ENCODE results near the gene PTPN1. TPM values are rescaled to one million over a fixed set of nuclear protein-coding genes. Genes with fewer than 3 reads are reported as not detected.

Gene PTPN1
- total RNA-seq, 1 experiment from 2014 or later, result 63.0 TPM

DNA sequence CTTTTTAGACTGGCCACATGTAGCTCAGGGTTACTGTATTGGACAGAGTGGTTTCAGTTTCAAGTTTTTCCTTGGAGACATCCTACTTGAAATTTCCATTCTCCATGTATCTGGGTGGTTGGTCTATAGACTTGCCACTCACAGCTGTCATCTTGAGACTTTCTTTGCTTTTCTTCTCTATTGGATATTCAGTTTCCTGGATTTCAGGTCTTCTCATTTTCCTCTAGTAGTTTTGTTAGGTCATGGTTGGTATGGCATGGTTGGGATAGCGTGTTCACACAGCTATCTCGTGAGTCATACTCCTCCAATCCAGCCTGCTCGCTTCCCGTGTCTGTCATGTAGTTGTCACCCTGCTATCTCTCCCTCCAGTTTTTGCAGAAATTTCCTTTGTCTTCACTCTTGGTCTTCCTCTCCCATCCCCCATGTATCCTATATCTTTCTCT is 48.3 kb downstream of the PTPN1 start:
- no peaks in the 10 kb centered on the region for H3K27me3 Mint-ChIP-seq (ENCODE audit: insufficient read depth, unreplicated experiment)
- peak overlapping the region; percentile 54 for H3K4me3 Mint-ChIP-seq (ENCODE audit: unreplicated experiment)
- no peaks in the 10 kb centered on the region for H3K9me3 Mint-ChIP-seq (ENCODE audit: unreplicated experiment)
- ChIA-PET POLR2A (interaction anchor here (0.6 to 9.9 kb wide), 8 partner anchors 10 to 175 kb away, joined by 3 to 146 read pairs (median 5); partner anchors contain the start of gene PTPN1), CTCF (interaction anchor here (0.5 to 1.8 kb wide), 11 partner anchors 9 to 370 kb away, joined by 3 to 6 read pairs (median 4); no protein-coding TSS in a partner anchor)
- TF ChIP-seq CTCF (IDR thresholded peaks at IDR 0.05; ENCODE audit: unreplicated experiment), result no peak
- peak; percentile 79 for DNase-seq (ENCODE audit: unreplicated experiment)
- H3K4me1 Mint-ChIP-seq (ENCODE audit: insufficient read depth, unreplicated experiment), result peaks cover 45% of the 10 kb centered on the region
- H3K27ac Mint-ChIP-seq (ENCODE audit: low read depth, unreplicated experiment), result peak overlapping the region; percentile 89
- BruUV-seq (replicated peaks), result no TSS peak
- intact Hi-C loops (cut with micrococcal nuclease), result no loop called here
- peaks cover 41% of the 10 kb centered on the region for H3K36me3 Mint-ChIP-seq (ENCODE audit: insufficient read depth, unreplicated experiment)

- peak; percentile 21 for DNase-seq (ENCODE audit: unreplicated experiment)
- Mint-ChIP-seq H3K27me3 (ENCODE audit: insufficient read depth, unreplicated experiment) (no peaks in the 10 kb centered on the region), H3K36me3 (ENCODE audit: insufficient read depth, unreplicated experiment) (peaks cover 47% of the 10 kb centered on the region), H3K27ac (ENCODE audit: low read depth, unreplicated experiment) (peak overlapping the region; percentile 89), H3K9me3 (ENCODE audit: unreplicated experiment) (no peaks in the 10 kb centered on the region), H3K4me1 (ENCODE audit: insufficient read depth, unreplicated experiment) (peaks cover 45% of the 10 kb centered on the region), H3K4me3 (ENCODE audit: unreplicated experiment) (no peak overlapping the region)
- intact Hi-C loops (cut with micrococcal nuclease), result no loop called here
- ChIA-PET POLR2A (interaction anchor here (0.6 to 9.9 kb wide), 7 partner anchors 11 to 204 kb away, joined by 3 to 146 read pairs (median 16); partner anchors contain the start of gene PTPN1), CTCF (interaction anchor here (0.5 to 1.4 kb wide), 11 partner anchors 10 to 422 kb away, joined by 3 to 5 read pairs (median 3); no protein-coding TSS in a partner anchor)
- TF ChIP-seq CTCF (IDR thresholded peaks at IDR 0.05; ENCODE audit: unreplicated experiment), result no peak
- no TSS peak for BruUV-seq (replicated peaks)
These were observed 49.0 kb downstream of the PTPN1 start for GRCh38 chr20:50559149-50559548.

DNA sequence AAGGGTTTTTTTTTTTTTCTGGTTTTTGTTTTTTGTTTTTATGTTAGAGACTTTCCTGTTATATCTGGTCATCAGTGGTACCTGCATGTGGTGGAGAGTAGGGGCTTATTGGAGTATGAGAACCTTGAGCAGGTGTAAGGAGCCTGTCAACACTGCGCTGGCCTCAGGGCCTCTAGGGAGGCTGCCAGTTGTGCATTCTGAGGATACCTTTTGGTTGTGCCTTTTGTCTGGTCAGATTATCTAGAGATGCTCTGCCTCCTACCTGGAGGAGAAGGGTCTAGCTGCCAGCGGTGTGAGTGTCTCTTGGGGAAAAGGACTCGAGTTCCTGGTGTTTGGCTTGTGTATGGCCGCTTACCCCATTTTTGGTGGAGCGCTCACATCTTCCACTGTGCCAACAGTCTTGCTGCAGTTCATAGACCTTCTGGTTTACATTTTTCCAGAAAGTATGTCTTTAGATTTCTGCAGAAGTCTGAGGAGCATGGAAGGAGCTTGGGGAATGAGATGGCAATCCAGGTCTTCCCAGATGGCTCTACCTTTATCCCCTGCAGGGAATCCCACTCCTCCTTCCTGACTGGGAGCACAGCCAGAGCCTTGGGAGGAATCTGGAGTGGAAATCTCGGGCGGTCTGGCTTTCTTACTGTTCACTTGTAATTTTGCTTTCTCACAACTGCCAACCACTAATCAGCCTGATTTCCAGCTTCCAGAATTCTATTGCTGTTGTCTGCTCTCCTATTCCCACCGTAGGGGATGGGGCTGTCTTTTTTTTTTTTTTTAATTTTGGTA is 49.9 kb downstream of the PTPN1 start:
- intact Hi-C loops (cut with micrococcal nuclease), result no loop called here
- Mint-ChIP-seq H3K4me1 (ENCODE audit: insufficient read depth, unreplicated experiment) (peaks cover 45% of the 10 kb centered on the region), H3K27ac (ENCODE audit: low read depth, unreplicated experiment) (peak overlapping the region; percentile 89), H3K4me3 (ENCODE audit: unreplicated experiment) (no peak overlapping the region), H3K9me3 (ENCODE audit: unreplicated experiment) (no peaks in the 10 kb centered on the region), H3K36me3 (ENCODE audit: insufficient read depth, unreplicated experiment) (peaks cover 55% of the 10 kb centered on the region), H3K27me3 (ENCODE audit: insufficient read depth, unreplicated experiment) (no peaks in the 10 kb centered on the region)
- BruUV-seq (replicated peaks), result no TSS peak
- DNase-seq (ENCODE audit: unreplicated experiment), result no peak
- ChIA-PET POLR2A (interaction anchor here (0.6 to 9.9 kb wide), 12 partner anchors 9 to 203 kb away, joined by 3 to 146 read pairs (median 8); partner anchors contain the start of gene PTPN1), CTCF (interaction anchor here (0.6 to 1.4 kb wide), 10 partner anchors 15 to 609 kb away, joined by 3 to 5 read pairs (median 4); no protein-coding TSS in a partner anchor)
- no peak for TF ChIP-seq CTCF (IDR thresholded peaks at IDR 0.05; ENCODE audit: unreplicated experiment)

- peak; percentile 21 for DNase-seq (ENCODE audit: unreplicated experiment)
- Mint-ChIP-seq H3K9me3 (ENCODE audit: unreplicated experiment) (no peaks in the 10 kb centered on the region), H3K36me3 (ENCODE audit: insufficient read depth, unreplicated experiment) (peaks cover 61% of the 10 kb centered on the region), H3K4me1 (ENCODE audit: insufficient read depth, unreplicated experiment) (peaks cover 45% of the 10 kb centered on the region), H3K4me3 (ENCODE audit: unreplicated experiment) (peak overlapping the region; percentile 55), H3K27me3 (ENCODE audit: insufficient read depth, unreplicated experiment) (no peaks in the 10 kb centered on the region), H3K27ac (ENCODE audit: low read depth, unreplicated experiment) (peak overlapping the region; percentile 97)
- ChIA-PET POLR2A (interaction anchor here (0.5 to 9.9 kb wide), 22 partner anchors 9 to 372 kb away, joined by 3 to 146 read pairs (median 5); partner anchors contain the start of gene PTPN1), CTCF (interaction anchor here (0.6 to 2.6 kb wide), 10 partner anchors 11 to 188 kb away, joined by 3 to 15 read pairs (median 4); no protein-coding TSS in a partner anchor)
- intact Hi-C loops (cut with micrococcal nuclease), result no loop called here
- no TSS peak for BruUV-seq (replicated peaks)
- no peak for TF ChIP-seq CTCF (IDR thresholded peaks at IDR 0.05; ENCODE audit: unreplicated experiment)
These were observed 50.7 kb downstream of the PTPN1 start for GRCh38 chr20:50560867-50561266.

Measured in MCF 10A (cell line).